ENCODE results near the gene KHDC4.
A peak's percentile ranks its signal among the peaks of the same experiment; 100 is the strongest.

Gene KHDC4

GRCh38 chr1:155947292-155947691 is 13.1 kb upstream of the KHDC4 start:
- no peak for TF ChIP-seq CTCF (conservative IDR thresholded peaks at IDR 0.05; ENCODE audit: low read length)
- no peak overlapping the region for H3K4me3 ChIP-seq (ENCODE audit: low read length)
- no peak for DNase-seq (ENCODE audit: low read depth)

- H3K4me3 ChIP-seq (ENCODE audit: low read length) = no peak overlapping the region
- TF ChIP-seq CTCF (conservative IDR thresholded peaks at IDR 0.05; ENCODE audit: low read length) = no peak
- DNase-seq (ENCODE audit: low read depth) = no peak
These were observed 12.5 kb upstream of the KHDC4 start for GRCh38 chr1:155946633-155947219.

GRCh38 chr1:155944444-155944799 is 10.2 kb upstream of the KHDC4 start:
- H3K4me3 ChIP-seq (ENCODE audit: low read length) = no peak overlapping the region
- DNase-seq (ENCODE audit: low read depth) = no peak
- no peak for TF ChIP-seq CTCF (conservative IDR thresholded peaks at IDR 0.05; ENCODE audit: low read length)

- DNase-seq (ENCODE audit: low read depth) = no peak
- TF ChIP-seq CTCF (conservative IDR thresholded peaks at IDR 0.05; ENCODE audit: low read length) = no peak
- no peak overlapping the region for H3K4me3 ChIP-seq (ENCODE audit: low read length)
These were observed 8.4 kb upstream of the KHDC4 start for GRCh38 chr1:155942578-155943141.

GRCh38 chr1:155941845-155942531 is 7.8 kb upstream of the KHDC4 start:
- no peak for DNase-seq (ENCODE audit: low read depth)
- no peak overlapping the region for H3K4me3 ChIP-seq (ENCODE audit: low read length)
- TF ChIP-seq CTCF (conservative IDR thresholded peaks at IDR 0.05; ENCODE audit: low read length) = no peak

GRCh38 chr1:155940993-155941844 is 7.0 kb upstream of the KHDC4 start, which contains the start of gene RXFP4:
RXFP4 (plus strand) TSS chr1:155941638; CDS start chr1:155941710, 72 bp downstream.
- no peak within 1 kb of the TSS for H3K4me3 ChIP-seq (ENCODE audit: low read length)
- DNase-seq (ENCODE audit: low read depth) = peak; percentile 43
- TF ChIP-seq CTCF (conservative IDR thresholded peaks at IDR 0.05; ENCODE audit: low read length) = no peak

All from AG10803 (cell line).